GM12873 (cell line): Measurements from ENCODE around the gene COL25A1.

Source experiments
- CTCF ChIP-seq: IDR thresholded peaks from 2 replicates; pipeline ENCODE4 v1.5.1; 2012; ENCODE audit warnings: low read depth, mild to moderate bottlenecking, moderate library complexity, low read length, control low read depth; ENCODE audit not compliant: insufficient read depth; ENCODE audit errors: missing control alignments

Gene COL25A1

GRCh38 chr4:108953941-108954340 is 348.5 kb downstream of the COL25A1 start:
- no peak for TF ChIP-seq CTCF

- no peak for TF ChIP-seq CTCF
These were observed 352.1 kb downstream of the COL25A1 start for GRCh38 chr4:108950158-108950915.

- no peak for TF ChIP-seq CTCF
These were observed 354.9 kb downstream of the COL25A1 start for GRCh38 chr4:108947526-108947925.

- TF ChIP-seq CTCF = no peak
These were observed 356.2 kb downstream of the COL25A1 start for GRCh38 chr4:108946237-108946636.

- no peak for TF ChIP-seq CTCF
These were observed 358.4 kb downstream of the COL25A1 start for GRCh38 chr4:108943976-108944591.

- no peak for TF ChIP-seq CTCF
These were observed 359.1 kb downstream of the COL25A1 start for GRCh38 chr4:108943371-108943770.

GRCh38 chr4:108941904-108942430 is 360.5 kb downstream of the COL25A1 start:
- TF ChIP-seq CTCF = no peak
